ENCODE measurements around the gene SMAP2. TPM values are rescaled to one million over a fixed set of nuclear protein-coding genes. Genes with fewer than 3 reads are reported as not detected.

Gene SMAP2
- total and polyA plus RNA-seq, 2 of the 4 experiments (the other 2 are of a cell fraction): 30.1 to 31.0 TPM

- H3K23ac ChIP-seq (ENCODE audit: low read depth, low read length): 0 out of 2 replicates have a peak overlapping the region, but pooled peaks have one; percentile 18
- peaks cover 18% of the 10 kb centered on the region for H3K4me1 ChIP-seq (ENCODE audit: control insufficient read depth, insufficient read depth, low read length)
- peak overlapping the region; percentile 4; the same call in 1 of the 2 replicates for H2BK20ac ChIP-seq (ENCODE audit: low read depth, low read length)
- H3K4me2 ChIP-seq (ENCODE audit: low read depth, low read length): no peak overlapping the region
- H2BK5ac ChIP-seq (ENCODE audit: low read depth, low read length, poor library complexity, severe bottlenecking): peak overlapping the region; percentile 3
- 0 out of 3 replicates have a peak overlapping the region, but pooled peaks have one; percentile 67 for H2BK15ac ChIP-seq (ENCODE audit: low read depth, low read length)
- no peak for ATAC-seq (ENCODE audit: low read depth)
- intact Hi-C loops (cut with micrococcal nuclease) (no loop called here), in situ Hi-C loops (cut with MboI; ENCODE audit: low sequenced_read_pairs) (no loop called here), dilution Hi-C loops (cut with HindIII; ENCODE audit: low sequenced_read_pairs, unreplicated experiment) (no loop called here)
- no peak for DNase-seq
- no peak overlapping the region for H3K4me3 ChIP-seq (ENCODE audit: insufficient read depth, low read depth, low read length)
- H4K5ac ChIP-seq (ENCODE audit: low read depth, low read length): peak overlapping the region; percentile 18; the same call in 1 of the 2 replicates
- no peaks in the 10 kb centered on the region for H3K27me3 ChIP-seq (ENCODE audit: control insufficient read depth, insufficient read depth, low read length)
- no peak overlapping the region; the same call in 1 of the 2 replicates for H3K4ac ChIP-seq (ENCODE audit: low read depth, low read length)
- H4K91ac ChIP-seq (ENCODE audit: insufficient read depth, low read depth, low read length): no peak overlapping the region
- H3K56ac ChIP-seq (ENCODE audit: extremely low read depth, insufficient read depth, low read length): no peak overlapping the region
- CTCF ChIA-PET: interaction anchor here (0.6 to 1.9 kb wide), 3 partner anchors 23 to 58 kb away, joined by 3 to 6 read pairs (median 3); no protein-coding TSS in a partner anchor
- peaks cover 21 to 76% of the 10 kb centered on the region in 2 experiments for H3K79me1 ChIP-seq (ENCODE audit: low read depth in 1 of 2, low read length in 2 of 2)
- no peak overlapping the region for H2AFZ ChIP-seq (replicated peaks; ENCODE audit: low read length, poor library complexity)
- no peaks in the 10 kb centered on the region for H3K36me3 ChIP-seq (ENCODE audit: control insufficient read depth, insufficient read depth, low read length)
- H2BK120ac ChIP-seq (ENCODE audit: low read depth, low read length): peak overlapping the region; percentile 20; the same call in 1 of the 2 replicates
- peaks cover 15% of the 10 kb centered on the region for H3K9me1 ChIP-seq (ENCODE audit: insufficient read depth, low read length)
- TF ChIP-seq MAZ (IDR thresholded peaks at IDR 0.05; ENCODE audit: borderline replicate concordance, low read depth, low read length) (no peak), CEBPB (IDR thresholded peaks at IDR 0.05; ENCODE audit: low read depth, low read length) (peak; percentile 59)
- H4K8ac ChIP-seq (ENCODE audit: low read depth in 2 of 2, low read length in 2 of 2): no peak overlapping the region
- H2AK5ac ChIP-seq (ENCODE audit: low read depth, low read length): no peak overlapping the region
- H4K20me1 ChIP-seq (ENCODE audit: insufficient read depth, low read length): peaks cover 5% of the 10 kb centered on the region; the same call in 1 of the 2 replicates
- POLR2A ChIA-PET (ENCODE audit: unreplicated experiment): no interaction called here
- no peak overlapping the region for H3K9ac ChIP-seq (ENCODE audit: low read depth, low read length)
- BruUV-seq (replicated peaks): no TSS peak
- no peak overlapping the region for H2AK9ac ChIP-seq (replicated peaks; ENCODE audit: low read depth, low read length, poor library complexity)
- H3K14ac ChIP-seq (replicated peaks; ENCODE audit: low read depth, low read length): no peak overlapping the region
- H3K27ac ChIP-seq (ENCODE audit: insufficient read depth, low read length): no peak overlapping the region
- no peaks in the 10 kb centered on the region for H3K9me3 ChIP-seq (ENCODE audit: control insufficient read depth, insufficient read depth, low read length)
- 95% methylated on average over 3 of the region's 7 CpGs; no CpG with 5 or more reads in 1 of the 2 experiments for WGBS, 2 experiments (ENCODE audit: extremely low coverage in 2 of 2, insufficient read length in 1 of 2)
- no peak overlapping the region for H3K18ac ChIP-seq (ENCODE audit: low read depth, low read length)
These were observed 8.0 kb downstream of the SMAP2 start for GRCh38 chr1:40381268-40382107.

Measured in IMR-90 (cell line).